A549 treated with Mapracorat at 1 μM for 4 hours (cell line): ENCODE data around the gene FBXO2. TPM values are rescaled to one million over a fixed set of nuclear protein-coding genes. Genes with fewer than 3 reads are reported as not detected.

Source experiments
- total RNA-seq: library from RNA; stranded (reverse); fragments of 200-300 nt; extraction: Qiagen RNA extraction; gene quantifications from 5 replicates; pipeline ENCODE4 v1.2.3, GENCODE V29; 2022

Gene FBXO2
- total RNA-seq: 6.9 to 10.3 TPM (median 9.1 TPM) in 5 replicates

GRCh38 chr1:11654137-11654938 is at the start of gene FBXO2, which contains the start of gene FBXO44:
TSS of gene FBXO2 (minus strand) at chr1:11654429. CDS start at chr1:11654340, 89 bp downstream.
TSS of gene FBXO44 (plus strand) at chr1:11654877. CDS start at chr1:11655836, 959 bp downstream.

GRCh38 chr1:11691302-11691914 is 37.2 kb upstream of the FBXO2 start, which contains the start of gene DRAXIN:
TSS of gene DRAXIN (plus strand) at chr1:11691710. CDS start at chr1:11706259, 14,549 bp downstream.

GRCh38 chr1:11681071-11681771 is 27.0 kb upstream of the FBXO2 start, which contains the start of gene MAD2L2:
TSS of gene MAD2L2 (minus strand) at chr1:11681148. CDS start at chr1:11680601, 547 bp downstream.

Other genes starting within 250 kb of the FBXO2 start
- 0.10 to 0.42 TPM (median 0.21 TPM) in 5 replicates for gene DISP3, start 175.3 kb downstream of the FBXO2 start, total RNA-seq
- gene FBXO44, start 448 bp upstream of the FBXO2 start, total RNA-seq: 13.5 to 19.8 TPM (median 16.0 TPM) in 5 replicates
- 7.4 to 10.4 TPM (median 8.0 TPM) in 5 replicates for gene FBXO6, start 9.8 kb upstream of the FBXO2 start, total RNA-seq
- 42.4 to 53.7 TPM (median 51.6 TPM) in 5 replicates for gene MAD2L2, start 26.7 kb upstream of the FBXO2 start, total RNA-seq
- 0.03 to 0.07 TPM (median 0.06 TPM) in 5 replicates for gene DRAXIN, start 37.3 kb upstream of the FBXO2 start, total RNA-seq
- 78.1 to 105 TPM (median 96.0 TPM) in 5 replicates for gene AGTRAP, start 81.7 kb upstream of the FBXO2 start, total RNA-seq
- not detected in 5 replicates for gene C1orf167, start 107.8 kb upstream of the FBXO2 start, total RNA-seq
- 3.1 to 5.1 TPM (median 4.5 TPM) in 5 replicates for gene MTHFR, start 151.5 kb upstream of the FBXO2 start, total RNA-seq
- gene CLCN6, start 151.8 kb upstream of the FBXO2 start, total RNA-seq: 4.7 to 6.1 TPM (median 5.9 TPM) in 5 replicates
- not detected in 5 replicates for gene NPPA, start 193.4 kb upstream of the FBXO2 start, total RNA-seq
- gene NPPB, start 204.5 kb upstream of the FBXO2 start, total RNA-seq: 0.22 TPM in 1 of 5 replicates, not detected in the others